Fibroblast of the aortic adventitia (primary cell): ENCODE data around the gene NFASC. TPM values are rescaled to one million over a fixed set of nuclear protein-coding genes. Genes with fewer than 3 reads are reported as not detected.

Experiments
- DNase-seq: peaks from one replicate; pipeline ENCODE4 v3.0.0-alpha.2; 2010; ENCODE audit warnings: low read depth
- H3K4me3 ChIP-seq: 2 replicates; pipeline ENCODE4 v1.5.1; 2011; ENCODE audit warnings: low read depth, mild to moderate bottlenecking, control low read depth, low read length, moderate library complexity
- CTCF ChIP-seq: IDR thresholded peaks from 2 replicates; pipeline ENCODE4 v1.5.1; 2011; ENCODE audit warnings: mild to moderate bottlenecking, low read length, control low read depth, inconsistent platforms; ENCODE audit not compliant: insufficient read depth
- total RNA-seq: library from RNA; depleted of rRNA; stranded (reverse); fragments of >200 nt; gene quantifications from 2 replicates; pipeline ENCODE4 v1.2.3, GENCODE V29; 2012; ENCODE audit warnings: low replicate concordance

NFASC gene
- total RNA-seq, 1 donor: 22.0 TPM

- no peak overlapping the region for H3K4me3 ChIP-seq
- no peak for TF ChIP-seq CTCF
- DNase-seq: peak; percentile 30
Observed at GRCh38 chr1:204891860-204892259, 21.2 kb downstream of the NFASC start.

- H3K4me3 ChIP-seq: no peak overlapping the region
- no peak for TF ChIP-seq CTCF
- DNase-seq: peak; percentile 77
Observed at GRCh38 chr1:204894031-204894430, 23.4 kb downstream of the NFASC start.

GRCh38 chr1:204894606-204895005 lies 23.9 kb downstream of the NFASC start:
- TF ChIP-seq CTCF: no peak
- no peak for DNase-seq
- H3K4me3 ChIP-seq: no peak overlapping the region

GRCh38 chr1:204896023-204896422 lies 25.4 kb downstream of the NFASC start:
- H3K4me3 ChIP-seq: no peak overlapping the region
- DNase-seq: no peak
- TF ChIP-seq CTCF: no peak

GRCh38 chr1:204896787-204897469 lies 26.3 kb downstream of the NFASC start:
- no peak overlapping the region for H3K4me3 ChIP-seq
- no peak for DNase-seq
- no peak for TF ChIP-seq CTCF

- no peak for TF ChIP-seq CTCF
- DNase-seq: no peak
- H3K4me3 ChIP-seq: no peak overlapping the region
Observed at GRCh38 chr1:204900721-204901120, 30.1 kb downstream of the NFASC start.

- DNase-seq: no peak
- TF ChIP-seq CTCF: no peak
- H3K4me3 ChIP-seq: no peak overlapping the region
Observed at GRCh38 chr1:204902671-204903070, 32.0 kb downstream of the NFASC start.
